Tibial nerve (tissue), 4 donors: ENCODE data around the gene DIAPH1. TPM values are rescaled to one million over a fixed set of nuclear protein-coding genes. Genes with fewer than 3 reads are reported as not detected.
A peak's percentile ranks its signal among the peaks of the same experiment; 100 is the strongest.

ENCODE experiments used
- DNase-seq, 2 donors: peaks; one replicate each; pipeline ENCODE4 v3.0.0-alpha.2; 2019; ENCODE audit warnings: low spot score in 2 of 2
- H3K27ac ChIP-seq, 4 donors: fragments of 200-600 bp; sonication (generic) in 3 of 4; one replicate each; pipeline ENCODE4 v1.5.1; 2017 to 2019; ENCODE audit warnings: mild to moderate bottlenecking in 1 of 4
- H3K27me3 ChIP-seq, 2 donors: fragments of 200-600 bp; sonication (generic) in 1 of 2; one replicate each; pipeline versions ENCODE4 v1.5.1 to v1.6.0; 2017 to 2019
- H3K36me3 ChIP-seq, 3 donors: fragments of 200-600 bp; sonication (generic); one replicate each; pipeline ENCODE4 v1.5.1; 2018 to 2019
- H3K4me1 ChIP-seq, 4 donors: fragments of 200-600 bp; sonication (generic) in 3 of 4; one replicate each; pipeline ENCODE4 v1.5.1; 2017 to 2019
- H3K4me3 ChIP-seq, 4 donors: fragments of 200-600 bp; sonication (generic) in 3 of 4; one replicate each; pipeline ENCODE4 v1.5.1; 2017 to 2019; ENCODE audit warnings: mild to moderate bottlenecking in 1 of 4, moderate library complexity in 1 of 4
- H3K9me3 ChIP-seq, 4 donors: fragments of 200-600 bp; sonication (generic) in 3 of 4; one replicate each; pipeline ENCODE4 v1.5.1; 2017 to 2019
- EP300 ChIP-seq, 2 donors: sonication (generic); formaldehyde crosslinking; IDR thresholded peaks; one replicate each; pipeline ENCODE4 v1.6.1; 2017; ENCODE audit warnings: antibody characterized with exemption in 2 of 2, mild to moderate bottlenecking in 1 of 2
- POLR2A ChIP-seq, 2 donors: fragments of 450-650 bp; IDR thresholded peaks; one replicate each; pipeline ENCODE4 v1.6.1; 2017; ENCODE audit warnings: antibody characterized with exemption in 2 of 2, mild to moderate bottlenecking in 2 of 2, moderate library complexity in 2 of 2
- WGBS, 2 donors: methylation state at CpG; one replicate each; pipeline ENCODE4 v1.1.5; 2018; 5-methylcytosine and 5-hydroxymethylcytosine counted together
- total RNA-seq, 4 donors: library from RNA; depleted of rRNA; stranded (reverse); fragments of >200 nt; gene quantifications; one replicate each; pipeline ENCODE4 v1.1.0, GENCODE V29; 2016
- TF ChIP-seq, protein P1 (sequence below), 5 experiments: fragments of 200-600 bp in 3 of 5; fragments of 450-650 bp in 2 of 5; sonication (generic) in 3 of 5; IDR thresholded peaks; one replicate each; pipeline ENCODE4 v1.5.1; 2016 to 2019; ENCODE audit warnings: antibody characterized with exemption in 5 of 5, mild to moderate bottlenecking in 3 of 5, moderate library complexity in 2 of 5

The DIAPH1 gene
- total RNA-seq, 4 donors from 2014 or later: 59.4 to 102 (median 64.0) TPM

DNA sequence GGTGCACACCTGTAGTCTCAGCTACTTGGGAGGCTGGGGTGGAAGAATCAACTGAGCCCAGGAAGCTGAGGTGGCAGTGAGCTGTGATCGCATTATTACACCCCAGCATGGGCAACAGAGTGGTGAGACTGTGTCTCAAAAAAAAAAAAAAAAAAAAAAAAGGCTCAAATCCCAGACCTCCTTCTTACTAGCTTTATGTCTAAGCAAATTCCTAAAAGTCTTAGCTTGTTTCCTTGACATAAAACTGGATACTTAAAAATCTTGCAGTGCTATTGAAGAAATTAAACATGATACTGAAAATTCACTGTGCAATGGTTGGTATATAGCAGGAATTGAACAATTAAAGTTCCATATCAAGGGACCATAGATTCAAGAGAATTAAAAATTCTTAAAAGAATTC, 84.9 kb downstream of the DIAPH1 start:
- Histone ChIP-seq H3K4me1 (peaks cover 0 to 10% (median 0%) of the 10 kb centered on the region in 4 donors), H3K9me3 (no peaks in the 10 kb centered on the region), H3K36me3 (peaks cover 0 to 24% (median 8%) of the 10 kb centered on the region in 3 donors), H3K27ac (no peak overlapping the region), H3K4me3 (no peak overlapping the region), H3K27me3 (no peaks in the 10 kb centered on the region)
- 94 to 96% methylated on average over 1 of the region's 1 CpG for WGBS, 2 donors
- DNase-seq: no peak
- TF ChIP-seq, protein P1, sequence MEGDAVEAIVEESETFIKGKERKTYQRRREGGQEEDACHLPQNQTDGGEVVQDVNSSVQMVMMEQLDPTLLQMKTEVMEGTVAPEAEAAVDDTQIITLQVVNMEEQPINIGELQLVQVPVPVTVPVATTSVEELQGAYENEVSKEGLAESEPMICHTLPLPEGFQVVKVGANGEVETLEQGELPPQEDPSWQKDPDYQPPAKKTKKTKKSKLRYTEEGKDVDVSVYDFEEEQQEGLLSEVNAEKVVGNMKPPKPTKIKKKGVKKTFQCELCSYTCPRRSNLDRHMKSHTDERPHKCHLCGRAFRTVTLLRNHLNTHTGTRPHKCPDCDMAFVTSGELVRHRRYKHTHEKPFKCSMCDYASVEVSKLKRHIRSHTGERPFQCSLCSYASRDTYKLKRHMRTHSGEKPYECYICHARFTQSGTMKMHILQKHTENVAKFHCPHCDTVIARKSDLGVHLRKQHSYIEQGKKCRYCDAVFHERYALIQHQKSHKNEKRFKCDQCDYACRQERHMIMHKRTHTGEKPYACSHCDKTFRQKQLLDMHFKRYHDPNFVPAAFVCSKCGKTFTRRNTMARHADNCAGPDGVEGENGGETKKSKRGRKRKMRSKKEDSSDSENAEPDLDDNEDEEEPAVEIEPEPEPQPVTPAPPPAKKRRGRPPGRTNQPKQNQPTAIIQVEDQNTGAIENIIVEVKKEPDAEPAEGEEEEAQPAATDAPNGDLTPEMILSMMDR (IDR thresholded peaks at IDR 0.05): no peak
- TF ChIP-seq POLR2A (IDR thresholded peaks at IDR 0.05) (no peak), EP300 (IDR thresholded peaks at IDR 0.05) (no peak)

DNA sequence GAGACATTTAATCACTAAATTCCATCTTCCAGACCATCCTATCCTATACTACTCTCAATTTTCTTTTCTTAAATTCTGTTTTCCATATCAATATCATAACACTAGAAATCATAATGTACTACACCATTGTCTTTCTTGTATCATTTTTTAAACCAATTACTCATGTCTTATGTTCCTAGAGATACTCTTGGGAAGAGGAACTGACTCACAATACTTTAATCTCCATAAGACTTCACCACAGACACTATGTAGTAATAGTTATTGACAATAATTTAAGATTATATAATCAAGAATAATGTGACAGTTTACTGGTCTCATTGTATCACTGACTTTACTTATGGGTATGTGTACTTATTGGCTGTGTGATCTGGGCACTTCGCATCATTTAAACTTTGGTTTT, 86.1 kb downstream of the DIAPH1 start:
- H3K36me3 ChIP-seq: peaks cover 0 to 36% (median 8%) of the 10 kb centered on the region in 3 donors
- WGBS, 2 donors: 95 to 97% methylated on average over 1 of the region's 1 CpG
- no peaks in the 10 kb centered on the region for H3K9me3 ChIP-seq
- H3K4me3 ChIP-seq: no peak overlapping the region
- no peaks in the 10 kb centered on the region for H3K27me3 ChIP-seq
- TF ChIP-seq, protein P1 (IDR thresholded peaks at IDR 0.05): no peak
- TF ChIP-seq EP300 (IDR thresholded peaks at IDR 0.05) (no peak), POLR2A (IDR thresholded peaks at IDR 0.05) (no peak)
- peaks cover 0 to 15% (median 0%) of the 10 kb centered on the region in 4 donors for H3K4me1 ChIP-seq
- no peak for DNase-seq
- no peak overlapping the region for H3K27ac ChIP-seq

DNA sequence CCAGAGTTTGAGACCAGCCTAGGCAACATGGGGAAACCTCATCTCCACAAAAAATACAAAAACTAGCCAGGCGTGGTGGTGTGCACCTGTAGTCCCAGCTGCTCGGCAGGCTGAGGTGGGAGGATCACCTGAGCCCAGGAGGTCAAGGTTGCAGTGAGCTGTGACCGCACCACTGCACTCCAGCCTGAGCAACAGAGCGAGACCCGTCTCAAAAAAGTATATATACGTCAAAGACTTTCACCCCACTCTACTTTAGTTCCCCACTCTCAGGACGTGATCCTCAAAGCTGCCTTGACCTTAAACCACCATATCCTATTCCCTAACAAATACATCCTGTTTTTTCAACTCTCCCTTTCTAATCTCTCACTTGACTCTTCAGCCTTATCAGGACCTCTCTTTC, 88.9 kb downstream of the DIAPH1 start:
- Histone ChIP-seq H3K27me3 (no peaks in the 10 kb centered on the region), H3K4me1 (peaks cover 0 to 28% (median 2%) of the 10 kb centered on the region in 4 donors), H3K9me3 (no peaks in the 10 kb centered on the region), H3K36me3 (peaks cover 0 to 56% (median 8%) of the 10 kb centered on the region in 3 donors), H3K27ac (peak overlapping the region in 2 of 4 donors; percentile 53 to 81), H3K4me3 (no peak overlapping the region)
- no peak for TF ChIP-seq POLR2A (IDR thresholded peaks at IDR 0.05)
- TF ChIP-seq, protein P1 (IDR thresholded peaks at IDR 0.05): no peak
- no peak for TF ChIP-seq EP300 (IDR thresholded peaks at IDR 0.05)
- 91 to 93% methylated on average over 7 of the region's 7 CpGs for WGBS, 2 donors
- no peak for DNase-seq

DNA sequence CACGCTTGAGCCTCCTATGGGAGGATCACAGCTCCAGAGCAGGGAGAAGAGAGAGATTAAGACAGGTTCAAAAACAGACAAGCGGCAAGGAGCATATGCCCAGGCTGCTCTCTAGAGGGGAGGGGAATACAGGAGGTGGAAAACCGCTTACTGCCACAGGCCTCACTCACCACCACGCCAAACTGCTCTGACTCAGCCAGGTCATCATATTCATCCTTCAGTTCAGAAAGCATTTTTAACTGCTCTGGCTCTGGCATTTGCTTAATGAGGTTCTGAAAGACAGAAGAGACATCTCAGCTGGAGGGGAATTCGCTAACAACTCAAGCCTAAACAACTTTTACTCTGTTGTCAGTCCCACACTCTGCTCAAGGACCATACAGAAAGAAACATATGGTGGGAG, 89.8 kb downstream of the DIAPH1 start:
- Histone ChIP-seq H3K9me3 (no peaks in the 10 kb centered on the region), H3K27ac (peak overlapping the region; percentile 52 to 83 (median 67)), H3K4me3 (no peak overlapping the region), H3K27me3 (no peaks in the 10 kb centered on the region), H3K4me1 (peaks cover 0 to 36% (median 7%) of the 10 kb centered on the region in 4 donors), H3K36me3 (peaks cover 0 to 52% (median 8%) of the 10 kb centered on the region in 3 donors)
- 55 to 59% methylated on average over 5 of the region's 5 CpGs for WGBS, 2 donors
- TF ChIP-seq EP300 (IDR thresholded peaks at IDR 0.05): no peak
- TF ChIP-seq POLR2A (IDR thresholded peaks at IDR 0.05): no peak
- TF ChIP-seq, protein P1 (IDR thresholded peaks at IDR 0.05): no peak
- peak in 1 of 2 donors; percentile 24 for DNase-seq

DNA sequence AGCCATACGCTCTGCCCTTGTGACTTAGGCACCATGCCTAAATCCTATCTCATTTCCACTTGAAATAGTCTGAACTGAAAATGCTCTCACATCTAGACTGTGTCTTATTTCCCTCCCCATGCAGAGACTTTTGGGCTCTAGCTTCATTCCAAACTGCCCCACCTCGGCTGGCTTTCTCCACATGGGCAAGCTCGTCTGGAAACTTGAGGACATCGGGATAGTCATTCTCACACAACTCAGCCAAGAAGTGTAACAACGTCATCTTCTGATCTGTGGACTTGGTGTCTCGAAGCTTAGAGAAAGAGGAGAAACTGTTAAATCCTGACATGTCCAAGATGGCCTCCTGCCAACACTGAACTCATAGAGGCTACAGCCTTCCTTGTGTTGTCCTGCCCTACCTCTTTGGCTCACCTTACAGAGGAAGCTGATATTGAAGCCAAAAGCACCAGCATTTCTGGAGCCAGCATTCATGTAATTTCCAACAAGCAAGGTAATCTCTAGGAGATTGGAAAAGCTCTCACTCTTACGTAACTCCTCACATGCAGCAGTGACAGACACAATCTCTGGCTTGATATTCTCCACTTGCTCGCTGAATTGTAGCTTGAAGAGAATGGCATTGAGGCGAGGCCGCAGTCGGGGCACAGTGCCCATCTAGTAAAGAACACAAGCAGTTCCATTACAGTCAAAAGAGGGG, 90.4 kb downstream of the DIAPH1 start:
- DNase-seq: peak; percentile 27 to 33
- H3K9me3 ChIP-seq: no peaks in the 10 kb centered on the region
- WGBS, 2 donors: 69 to 73% methylated on average over 11 of the region's 11 CpGs
- TF ChIP-seq, protein P1 (IDR thresholded peaks at IDR 0.05): no peak
- peak in 1 of 2 donors; percentile 62 for TF ChIP-seq EP300 (IDR thresholded peaks at IDR 0.05)
- peaks cover 0 to 47% (median 4%) of the 10 kb centered on the region in 3 donors for H3K36me3 ChIP-seq
- H3K4me3 ChIP-seq: no peak overlapping the region
- H3K27ac ChIP-seq: peak overlapping the region; percentile 52 to 83 (median 67)
- peaks cover 0 to 42% (median 10%) of the 10 kb centered on the region in 4 donors for H3K4me1 ChIP-seq
- H3K27me3 ChIP-seq: no peaks in the 10 kb centered on the region
